GM12878 (cell line): Measurements from ENCODE around the gene RND2. TPM values are rescaled to one million over a fixed set of nuclear protein-coding genes. Genes with fewer than 3 reads are reported as not detected.
A peak's percentile ranks its signal among the peaks of the same experiment; 100 is the strongest.

ENCODE experiments used
- ATAC-seq: fragments of 200-7000 bp; cut with Tn5 transposase; 3 replicates; pipeline ENCODE4 v1.9.1; 2020; ENCODE audit warnings: mild to moderate bottlenecking, moderate library complexity
- BruUV-seq: library from RNA; stranded (reverse); fragments of 400-500 nt; replicated peaks from 2 replicates; lab custom pipeline; 2021; lab: Mats Ljungman, UMichigan
- CTCF ChIA-PET: fragments of 300-600 bp; sonication (Branson Sonifier 250); formaldehyde crosslinking; extraction: SDS; loops from one replicate; lab custom pipeline; 2021; ENCODE audit warnings: inconsistent platforms; lab: Yijun Ruan, JAX
- POLR2A ChIA-PET: fragments of 350-600 bp; formaldehyde crosslinking; extraction: SDS; loops from one replicate; lab custom pipeline; 2021; ENCODE audit warnings: inconsistent platforms; lab: Charles Lee
- RAD21 ChIA-PET: fragments of 300-600 bp; sonication (Branson Sonifier 250); formaldehyde crosslinking; loops from one replicate; lab custom pipeline; 2023; ENCODE audit warnings: antibody characterized with exemption; ENCODE audit not compliant: unreplicated experiment; lab: Charles Lee
- SMC1A ChIA-PET: fragments of 300-600 bp; sonication (Branson Sonifier 250); formaldehyde crosslinking; loops from one replicate; lab custom pipeline; 2023; ENCODE audit not compliant: unreplicated experiment, uncharacterized antibody; lab: Charles Lee
- DNase-seq: peaks from one replicate; pipeline ENCODE4 v3.0.0-alpha.2; 2011; ENCODE audit warnings: low read depth, low spot score
- FAIRE-seq: peaks from 3 replicates; lab custom pipeline; 2011; peaks lifted over from hg19 to GRCh38; lab: Jason Lieb, UNC
- H2AFZ ChIP-seq: 2 replicates; pipeline ENCODE4 v1.6.0; 2011; ENCODE audit warnings: low read depth, low read length, control low read depth; ENCODE audit not compliant: control insufficient read depth
- H3K27ac ChIP-seq: 2 replicates; pipeline ENCODE4 v1.5.1; 2011; ENCODE audit warnings: control low read depth; ENCODE audit not compliant: control insufficient read depth, insufficient read depth
- H3K27me3 ChIP-seq, 2 experiments: replicated peaks in 1 of 2; 2 replicates each; pipeline versions ENCODE4 v1.6.0 to v1.6.1; 2011; ENCODE audit warnings: low read length in 1 of 2; ENCODE audit not compliant: control insufficient read depth in 2 of 2, insufficient read depth in 2 of 2
- H3K36me3 ChIP-seq, 2 experiments: 2 replicates each; pipeline ENCODE4 v1.5.1; 2011; ENCODE audit warnings: low read length in 1 of 2; ENCODE audit not compliant: control insufficient read depth in 2 of 2, insufficient read depth in 2 of 2
- H3K4me1 ChIP-seq: 2 replicates; pipeline ENCODE4 v1.6.1; 2011; ENCODE audit warnings: mild to moderate bottlenecking, low read length, moderate library complexity, mixed read lengths; ENCODE audit not compliant: control insufficient read depth, insufficient read depth
- H3K4me2 ChIP-seq: 2 replicates; pipeline ENCODE4 v1.6.0; 2011; ENCODE audit warnings: control low read depth; ENCODE audit not compliant: control insufficient read depth, insufficient read depth
- H3K4me3 ChIP-seq: fragments of 200-600 bp; sonication (generic); 2 replicates; pipeline ENCODE4 v1.5.1; 2016
- H3K79me2 ChIP-seq: 2 replicates; pipeline ENCODE4 v1.6.0; 2011; ENCODE audit warnings: low read length; ENCODE audit not compliant: control insufficient read depth, insufficient read depth
- H3K9ac ChIP-seq: 2 replicates; pipeline ENCODE4 v1.8.0; 2011; ENCODE audit warnings: low read length, control low read depth, mixed read lengths; ENCODE audit not compliant: control insufficient read depth, insufficient read depth
- H3K9me3 ChIP-seq: replicated peaks from 3 replicates; pipeline ENCODE4 v1.5.1; 2011; ENCODE audit warnings: mild to moderate bottlenecking, low read length; ENCODE audit not compliant: control insufficient read depth, insufficient read depth
- H4K20me1 ChIP-seq: 2 replicates; pipeline ENCODE4 v1.6.0; 2011; ENCODE audit not compliant: control insufficient read depth, insufficient read depth
- CBFB ChIP-seq: IDR thresholded peaks from 2 replicates; pipeline ENCODE4 v1.6.1; 2016; ENCODE audit warnings: antibody characterized with exemption, low read depth
- MTA3 ChIP-seq: IDR thresholded peaks from 2 replicates; pipeline ENCODE4 v1.6.1; 2012; ENCODE audit warnings: low read length, inconsistent platforms, borderline replicate concordance
- PML ChIP-seq: IDR thresholded peaks from 2 replicates; pipeline ENCODE4 v1.6.1; 2012; ENCODE audit warnings: low read length, inconsistent platforms
- POLR2AphosphoS2 ChIP-seq: IDR thresholded peaks from 2 replicates; pipeline ENCODE4 v1.6.1; 2011; ENCODE audit warnings: low read depth, mild to moderate bottlenecking, low read length, improper control_type of control experiment, moderate library complexity
- RBBP5 ChIP-seq: fragments of 200-600 bp; sonication (generic); conservative IDR thresholded peaks from 2 replicates; pipeline ENCODE4 v1.6.1; 2016
- WGBS: methylation state at CpG from one replicate; pipeline ENCODE4 v1.1.6; 2016; ENCODE audit warnings: low lambda C conversion rate; ENCODE audit not compliant: insufficient replicate concordance, insufficient coverage; ENCODE audit errors: missing lambda C conversion rate; 5-methylcytosine and 5-hydroxymethylcytosine counted together
- in situ Hi-C: fragments of 300-500 bp; cut with MboI; formaldehyde crosslinking; loops from 9 replicates; pipeline ENCODE4 v1.14.3; 2018; ENCODE audit warnings: mixed read lengths
- intact Hi-C: fragments of 100-400 bp; cut with micrococcal nuclease; formaldehyde crosslinking; loops from one replicate; pipeline ENCODE4 v1.14.2; 2022; ENCODE audit not compliant: unreplicated experiment
- polyA plus RNA-seq, 11 experiments: library from polyadenylated mRNA; depleted of rRNA in 4 of 11; unstranded in 6 of 11; stranded (reverse) in 5 of 11; fragments of >200 nt; fragmentation: Nextera tagmentation in 4 of 11; fragmentation: Illumina TruSeq in 1 of 11; extraction: Ambion mirVana in 4 of 11; extraction: Trizol in 1 of 11; gene quantifications; 1 replicate in 1 of 11; 2 replicates in 10 of 11; pipeline versions ENCODE4 v1.2.1 to v1.2.3, GENCODE V29; 2011 to 2016; ENCODE audit warnings: inconsistent platforms in 2 of 11, missing spikeins in 2 of 11, low read depth in 1 of 11
- total RNA-seq, 4 experiments: library from RNA; depleted of rRNA in 3 of 4; stranded (reverse); fragments of >200 nt in 3 of 4; fragmentation: Illumina TruSeq in 1 of 4; extraction: Trizol in 1 of 4; gene quantifications; 2 replicates each; pipeline versions ENCODE4 v1.2.1 to v1.2.3, GENCODE V29; 2013 to 2021

RND2 gene
- total and polyA plus RNA-seq, 10 of the 15 experiments (the other 5 are each of a cell fraction or from before 2014, with no cell fraction given): 0.01 to 0.05 (median 0.03) TPM; not detected in 6

DNA sequence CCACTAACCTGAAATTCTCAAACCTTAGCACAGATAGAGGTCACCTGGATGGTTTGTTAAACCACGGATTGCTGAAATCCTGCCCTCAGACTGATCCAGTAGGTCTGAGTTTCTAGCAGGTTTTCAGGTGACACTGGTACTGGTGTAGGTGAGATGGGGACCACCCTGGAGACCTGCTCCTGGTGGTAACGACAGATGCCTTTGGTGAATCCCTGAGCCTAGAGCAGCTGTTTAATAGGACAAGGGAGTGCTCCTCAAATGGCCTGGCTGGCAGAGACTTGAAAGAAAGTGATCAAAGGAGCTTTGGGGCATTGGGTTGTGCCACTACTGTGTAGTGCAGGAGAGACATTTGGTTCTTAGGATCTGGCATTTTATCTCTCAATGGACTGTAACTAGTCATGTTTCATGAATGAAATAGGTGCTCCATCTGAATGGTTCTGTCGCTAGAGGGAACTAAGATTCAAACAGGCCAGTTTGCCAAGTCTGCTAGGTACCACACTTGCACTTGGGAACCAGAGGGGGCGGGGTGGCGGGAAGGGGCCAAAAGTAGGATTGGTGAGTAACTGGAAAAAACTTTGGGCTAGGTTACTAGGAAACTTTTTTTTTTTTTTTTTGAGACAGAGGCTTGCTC is 21.4 kb upstream of the RND2 start:
- intact Hi-C loops: no loop called here
- POLR2A ChIA-PET: interaction anchor here (0.6 to 1.1 kb wide), 2 partner anchors 48 to 237 kb away, joined by 3 read pairs; no protein-coding TSS in a partner anchor
- peaks cover 40% of the 10 kb centered on the region for H3K79me2 ChIP-seq

More for the DNA sequence above, 21.4 kb upstream of the RND2 start:
- H2AFZ ChIP-seq: no peak overlapping the region
- BruUV-seq: no TSS peak
- ATAC-seq (no peak), FAIRE-seq (no peak), DNase-seq (no peak)
- in situ Hi-C loops: no loop called here
- no peak overlapping the region for H3K4me3 ChIP-seq
- RAD21 ChIA-PET: no interaction called here
- H3K9ac ChIP-seq: no peak overlapping the region
- H3K4me2 ChIP-seq: no peak overlapping the region
- TF ChIP-seq CBFB (peak; percentile 39; the same call in 1 of the 2 replicates), PML (0 out of 2 replicates have a peak, but pooled peaks have one; percentile 18), MTA3 (peak; percentile 50; the same call in 1 of the 2 replicates), RBBP5 (no peak), POLR2AphosphoS2 (peak; percentile 36; the same call in 1 of the 2 replicates)
- 86% methylated on average over 5 of the region's 5 CpGs for WGBS
- no peak overlapping the region for H3K27ac ChIP-seq
- H3K4me1 ChIP-seq: peaks cover 6% of the 10 kb centered on the region
- H3K36me3 ChIP-seq: peaks cover 8 to 19% of the 10 kb centered on the region in 2 experiments
- no peaks in the 10 kb centered on the region for H3K9me3 ChIP-seq
- H3K27me3 ChIP-seq: no peaks in the 10 kb centered on the region
- SMC1A ChIA-PET: no interaction called here
- no peaks in the 10 kb centered on the region for H4K20me1 ChIP-seq
- CTCF ChIA-PET: interaction anchor here (1.3 kb wide), 1 partner anchor 161 kb away, joined by 3 read pairs; no protein-coding TSS in a partner anchor
